Measurements from ENCODE around the gene NHP2. TPM values are rescaled to one million over a fixed set of nuclear protein-coding genes. Genes with fewer than 3 reads are reported as not detected.

Gene NHP2
- total and polyA plus RNA-seq, 9 of the 15 experiments (the other 6 are each of a cell fraction or from before 2014, with no cell fraction given): 52.8 to 622 (median 144) TPM

GRCh38 chr5:178127300-178128009, 26.2 kb downstream of the NHP2 start (continued):
- TF ChIP-seq, protein P1, sequence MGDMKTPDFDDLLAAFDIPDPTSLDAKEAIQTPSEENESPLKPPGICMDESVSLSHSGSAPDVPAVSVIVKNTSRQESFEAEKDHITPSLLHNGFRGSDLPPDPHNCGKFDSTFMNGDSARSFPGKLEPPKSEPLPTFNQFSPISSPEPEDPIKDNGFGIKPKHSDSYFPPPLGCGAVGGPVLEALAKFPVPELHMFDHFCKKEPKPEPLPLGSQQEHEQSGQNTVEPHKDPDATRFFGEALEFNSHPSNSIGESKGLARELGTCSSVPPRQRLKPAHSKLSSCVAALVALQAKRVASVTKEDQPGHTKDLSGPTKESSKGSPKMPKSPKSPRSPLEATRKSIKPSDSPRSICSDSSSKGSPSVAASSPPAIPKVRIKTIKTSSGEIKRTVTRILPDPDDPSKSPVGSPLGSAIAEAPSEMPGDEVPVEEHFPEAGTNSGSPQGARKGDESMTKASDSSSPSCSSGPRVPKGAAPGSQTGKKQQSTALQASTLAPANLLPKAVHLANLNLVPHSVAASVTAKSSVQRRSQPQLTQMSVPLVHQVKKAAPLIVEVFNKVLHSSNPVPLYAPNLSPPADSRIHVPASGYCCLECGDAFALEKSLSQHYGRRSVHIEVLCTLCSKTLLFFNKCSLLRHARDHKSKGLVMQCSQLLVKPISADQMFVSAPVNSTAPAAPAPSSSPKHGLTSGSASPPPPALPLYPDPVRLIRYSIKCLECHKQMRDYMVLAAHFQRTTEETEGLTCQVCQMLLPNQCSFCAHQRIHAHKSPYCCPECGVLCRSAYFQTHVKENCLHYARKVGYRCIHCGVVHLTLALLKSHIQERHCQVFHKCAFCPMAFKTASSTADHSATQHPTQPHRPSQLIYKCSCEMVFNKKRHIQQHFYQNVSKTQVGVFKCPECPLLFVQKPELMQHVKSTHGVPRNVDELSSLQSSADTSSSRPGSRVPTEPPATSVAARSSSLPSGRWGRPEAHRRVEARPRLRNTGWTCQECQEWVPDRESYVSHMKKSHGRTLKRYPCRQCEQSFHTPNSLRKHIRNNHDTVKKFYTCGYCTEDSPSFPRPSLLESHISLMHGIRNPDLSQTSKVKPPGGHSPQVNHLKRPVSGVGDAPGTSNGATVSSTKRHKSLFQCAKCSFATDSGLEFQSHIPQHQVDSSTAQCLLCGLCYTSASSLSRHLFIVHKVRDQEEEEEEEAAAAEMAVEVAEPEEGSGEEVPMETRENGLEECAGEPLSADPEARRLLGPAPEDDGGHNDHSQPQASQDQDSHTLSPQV (IDR thresholded peaks at IDR 0.05): peak; percentile 96
- TF ChIP-seq ZNF395 (CRISPR knock-in tag; IDR thresholded peaks at IDR 0.05) (peak; percentile 64; the same call in 1 of the 2 replicates), SMARCA4 (IDR thresholded peaks at IDR 0.05) (peak; percentile 98)
- TF ChIP-seq, protein P2, sequence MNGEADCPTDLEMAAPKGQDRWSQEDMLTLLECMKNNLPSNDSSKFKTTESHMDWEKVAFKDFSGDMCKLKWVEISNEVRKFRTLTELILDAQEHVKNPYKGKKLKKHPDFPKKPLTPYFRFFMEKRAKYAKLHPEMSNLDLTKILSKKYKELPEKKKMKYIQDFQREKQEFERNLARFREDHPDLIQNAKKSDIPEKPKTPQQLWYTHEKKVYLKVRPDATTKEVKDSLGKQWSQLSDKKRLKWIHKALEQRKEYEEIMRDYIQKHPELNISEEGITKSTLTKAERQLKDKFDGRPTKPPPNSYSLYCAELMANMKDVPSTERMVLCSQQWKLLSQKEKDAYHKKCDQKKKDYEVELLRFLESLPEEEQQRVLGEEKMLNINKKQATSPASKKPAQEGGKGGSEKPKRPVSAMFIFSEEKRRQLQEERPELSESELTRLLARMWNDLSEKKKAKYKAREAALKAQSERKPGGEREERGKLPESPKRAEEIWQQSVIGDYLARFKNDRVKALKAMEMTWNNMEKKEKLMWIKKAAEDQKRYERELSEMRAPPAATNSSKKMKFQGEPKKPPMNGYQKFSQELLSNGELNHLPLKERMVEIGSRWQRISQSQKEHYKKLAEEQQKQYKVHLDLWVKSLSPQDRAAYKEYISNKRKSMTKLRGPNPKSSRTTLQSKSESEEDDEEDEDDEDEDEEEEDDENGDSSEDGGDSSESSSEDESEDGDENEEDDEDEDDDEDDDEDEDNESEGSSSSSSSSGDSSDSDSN (IDR thresholded peaks at IDR 0.05; ENCODE audit: borderline replicate concordance in 1 of 2, low read depth in 2 of 2, low read length in 2 of 2): peak in 1 of 2 experiments; percentile 93; a peak in 2 of 4 replicates

Measured in K562 (cell line).